Caco-2 (cell line): ENCODE measurements around the gene TMEM129. TPM values are rescaled to one million over a fixed set of nuclear protein-coding genes. Genes with fewer than 3 reads are reported as not detected.

Experiments used
- BruUV-seq: library from RNA; stranded (reverse); fragments of 400-500 nt; replicated peaks from 2 replicates; lab custom pipeline; 2021; lab: Mats Ljungman, UMichigan
- CTCF ChIA-PET: fragments of 300-600 bp; sonication (Branson Sonifier 250); formaldehyde crosslinking; loops from one replicate; lab custom pipeline; 2022; ENCODE audit warnings: antibody characterized with exemption; lab: Charles Lee
- POLR2A ChIA-PET: fragments of 300-600 bp; sonication (Branson Sonifier 250); formaldehyde crosslinking; loops from one replicate; lab custom pipeline; 2022; ENCODE audit warnings: antibody characterized with exemption; lab: Charles Lee
- DNase-seq, 2 experiments: peaks; one replicate each; pipeline versions ENCODE4 v3.0.0 to v3.0.0-alpha.2; 2020 to 2022
- H3K27me3 ChIP-seq: replicated peaks from 2 replicates; pipeline ENCODE4 v1.6.0; 2011; ENCODE audit warnings: low read length; ENCODE audit not compliant: control insufficient read depth, insufficient read depth
- H3K36me3 ChIP-seq: 2 replicates; pipeline ENCODE4 v1.5.1; 2011; ENCODE audit warnings: low read length; ENCODE audit not compliant: control insufficient read depth, insufficient read depth
- H3K4me1 ChIP-seq: fragments of 250-450 bp; sonication (Bioruptor Pico); 2 replicates; pipeline ENCODE4 v1.5.1; 2020; ENCODE audit warnings: mild to moderate bottlenecking
- H3K4me3 ChIP-seq: 2 replicates; pipeline ENCODE4 v1.5.1; 2011; ENCODE audit warnings: low read depth, mild to moderate bottlenecking, control low read depth, low read length
- H3K9me3 ChIP-seq: fragments of 250-450 bp; sonication (Bioruptor Pico); 2 replicates; pipeline ENCODE4 v1.5.1; 2020; ENCODE audit warnings: mild to moderate bottlenecking, moderate library complexity
- H3K27ac Mint-ChIP-seq: one replicate; pipeline ENCODE4 v1.8.0; 2022; ENCODE audit warnings: mixed read lengths; ENCODE audit not compliant: unreplicated experiment
- H3K27me3 Mint-ChIP-seq: one replicate; pipeline ENCODE4 v1.8.0; 2022; ENCODE audit warnings: mixed read lengths; ENCODE audit not compliant: insufficient read depth, unreplicated experiment
- H3K36me3 Mint-ChIP-seq: one replicate; pipeline ENCODE4 v1.8.0; 2022; ENCODE audit warnings: mild to moderate bottlenecking, mixed read lengths; ENCODE audit not compliant: insufficient read depth, unreplicated experiment
- H3K4me1 Mint-ChIP-seq: one replicate; pipeline ENCODE4 v1.8.0; 2022; ENCODE audit warnings: low read depth, mixed read lengths; ENCODE audit not compliant: unreplicated experiment
- H3K4me3 Mint-ChIP-seq: one replicate; pipeline ENCODE4 v1.8.0; 2022; ENCODE audit warnings: mild to moderate bottlenecking, moderate library complexity, mixed read lengths; ENCODE audit not compliant: unreplicated experiment
- H3K9me3 Mint-ChIP-seq: one replicate; pipeline ENCODE4 v1.8.0; 2022; ENCODE audit warnings: mixed read lengths; ENCODE audit not compliant: unreplicated experiment
- CTCF ChIP-seq, 2 experiments: fragments of 200-600 bp in 1 of 2; IDR thresholded peaks; 1 replicate in 1 of 2; 2 replicates in 1 of 2; pipeline versions ENCODE4 v1.5.1 to v1.8.0; 2011 to 2022; ENCODE audit warnings: antibody characterized with exemption in 1 of 2, control low read depth in 1 of 2, inconsistent platforms in 1 of 2, low read depth in 1 of 2, low read length in 1 of 2, mild to moderate bottlenecking in 1 of 2, moderate library complexity in 1 of 2; ENCODE audit not compliant: insufficient read depth in 1 of 2, severe bottlenecking in 1 of 2, unreplicated experiment in 1 of 2
- intact Hi-C: fragments of 100-400 bp; cut with micrococcal nuclease; formaldehyde crosslinking; loops from one replicate; pipeline ENCODE4 v1.10.0; 2022; ENCODE audit not compliant: unreplicated experiment
- total RNA-seq: library from RNA; stranded (reverse); gene quantifications from 2 replicates; pipeline ENCODE4 v1.2.3, GENCODE V29; 2022

TMEM129 gene
- total RNA-seq, 1 experiment from 2014 or later = 39.0 TPM

GRCh38 chr4:1720163-1720983 is 750 bp downstream of the TMEM129 start:
- H3K4me3 ChIP-seq = peak overlapping the region; percentile 95
- no TSS peak for BruUV-seq
- peaks cover 2% of the 10 kb centered on the region; the same call in 1 of the 2 replicates for H3K36me3 ChIP-seq
- H3K9me3 ChIP-seq = no peaks in the 10 kb centered on the region
- CTCF ChIA-PET = interaction anchor here (0.6 to 1.6 kb wide), 7 partner anchors 8 to 37 kb away, joined by 3 to 16 read pairs (median 5); partner anchors contain the start of gene SLBP
- POLR2A ChIA-PET = interaction anchor here (0.6 to 2.0 kb wide), 11 partner anchors 8 to 374 kb away, joined by 3 to 42 read pairs (median 5); partner anchors contain the start of genes SLBP and UVSSA
- Mint-ChIP-seq H3K9me3 (no peaks in the 10 kb centered on the region), H3K4me3 (peak overlapping the region; percentile 99), H3K27me3 (no peaks in the 10 kb centered on the region), H3K4me1 (peaks cover 11% of the 10 kb centered on the region), H3K36me3 (peaks cover 78% of the 10 kb centered on the region), H3K27ac (peak overlapping the region; percentile 86)
- intact Hi-C loops = no loop called here
- H3K4me1 ChIP-seq = peaks cover 6% of the 10 kb centered on the region; the same call in 1 of the 2 replicates
- DNase-seq = peak in 1 of 2 experiments; percentile 54
- TF ChIP-seq CTCF (IDR thresholded peaks at IDR 0.05; ENCODE audit: insufficient read depth in 1 of 2, low read depth in 1 of 2, low read length in 1 of 2, severe bottlenecking in 1 of 2, unreplicated experiment in 1 of 2) = no peak
- no peaks in the 10 kb centered on the region for H3K27me3 ChIP-seq

- ChIA-PET POLR2A (no interaction called here), CTCF (no interaction called here)
- H3K27me3 ChIP-seq = no peaks in the 10 kb centered on the region
- peaks cover 6% of the 10 kb centered on the region; the same call in 1 of the 2 replicates for H3K4me1 ChIP-seq
- BruUV-seq = TSS peak; percentile 10
- intact Hi-C loops = no loop called here
- H3K4me3 ChIP-seq = no peak overlapping the region
- no peak for TF ChIP-seq CTCF (IDR thresholded peaks at IDR 0.05; ENCODE audit: insufficient read depth in 1 of 2, low read depth in 1 of 2, low read length in 1 of 2, severe bottlenecking in 1 of 2, unreplicated experiment in 1 of 2)
- H3K4me1 Mint-ChIP-seq = peaks cover 11% of the 10 kb centered on the region
- H3K36me3 ChIP-seq = peaks cover 1% of the 10 kb centered on the region; the same call in 1 of the 2 replicates
- H3K4me3 Mint-ChIP-seq = peak overlapping the region; percentile 99
- peaks cover 62% of the 10 kb centered on the region for H3K36me3 Mint-ChIP-seq
- no peaks in the 10 kb centered on the region for H3K9me3 Mint-ChIP-seq
- no peak for DNase-seq
- no peak overlapping the region for H3K27ac Mint-ChIP-seq
- H3K9me3 ChIP-seq = no peaks in the 10 kb centered on the region
- no peaks in the 10 kb centered on the region for H3K27me3 Mint-ChIP-seq
Observed at GRCh38 chr4:1718095-1718850, 2.9 kb downstream of the TMEM129 start.
